Uterus (tissue), 4 donors: ENCODE measurements around the gene SLC7A4. TPM values are rescaled to one million over a fixed set of nuclear protein-coding genes. Genes with fewer than 3 reads are reported as not detected.
"Not testable (repeated sequence)": the region's sequence is repeated elsewhere in the genome, so short reads cannot be mapped to it uniquely, and the experiment has no call there.

Experiments
- DNase-seq, 2 donors: peaks; one replicate each; pipeline ENCODE4 v3.0.0-alpha.2; 2019 to 2020
- H3K27ac ChIP-seq, 2 donors: fragments of 200-600 bp; sonication (generic); 1 replicate in 1 of 2; 2 replicates in 1 of 2; pipeline ENCODE4 v1.5.1; 2016 to 2018
- H3K27me3 ChIP-seq, 2 donors: fragments of 200-600 bp; sonication (generic); one replicate each; pipeline ENCODE4 v1.5.1; 2018 to 2019; ENCODE audit warnings: control low read depth in 1 of 2
- H3K36me3 ChIP-seq, 2 donors: fragments of 200-600 bp; sonication (generic); one replicate each; pipeline ENCODE4 v1.5.1; 2019; ENCODE audit warnings: control low read depth in 1 of 2
- H3K4me1 ChIP-seq, 2 donors: fragments of 200-600 bp; sonication (generic); one replicate each; pipeline ENCODE4 v1.5.1; 2018 to 2019; ENCODE audit warnings: control low read depth in 1 of 2
- H3K4me3 ChIP-seq, 2 donors: fragments of 200-600 bp; sonication (generic); 1 replicate in 1 of 2; 2 replicates in 1 of 2; pipeline ENCODE4 v1.5.1; 2018 to 2019; ENCODE audit warnings: mild to moderate bottlenecking in 1 of 2
- H3K9me3 ChIP-seq, 2 donors: fragments of 200-600 bp; sonication (generic); one replicate each; pipeline ENCODE4 v1.5.1; 2019; ENCODE audit warnings: control low read depth in 1 of 2
- POLR2A ChIP-seq, 2 donors: fragments of 450-650 bp; IDR thresholded peaks; one replicate each; pipeline ENCODE4 v1.6.1; 2016; ENCODE audit warnings: antibody characterized with exemption in 2 of 2, mild to moderate bottlenecking in 1 of 2, moderate library complexity in 1 of 2
- intact Hi-C: fragments of 100-400 bp; cut with DNase I; formaldehyde crosslinking; loops from one replicate; pipeline ENCODE4 v1.15.1; 2023; ENCODE audit warnings: low total_unique reads
- total RNA-seq, 4 donors: library from RNA; depleted of rRNA in 3 of 4; stranded (reverse); fragments of >200 nt in 3 of 4; gene quantifications; one replicate each; pipeline versions ENCODE4 v1.1.0 to v1.2.4, GENCODE V29; 2014 to 2023
- TF ChIP-seq, protein P1 (sequence below), 4 experiments: fragments of 200-600 bp in 2 of 4; fragments of 450-650 bp in 2 of 4; sonication (generic) in 2 of 4; IDR thresholded peaks; one replicate each; pipeline ENCODE4 v1.5.1; 2016 to 2019; ENCODE audit warnings: antibody characterized with exemption in 4 of 4, mild to moderate bottlenecking in 2 of 4, moderate library complexity in 1 of 4
- donor health status: DM: yes; HTN: yes; CAD: no.

The SLC7A4 gene
- total RNA-seq, 4 donors from 2014 or later = 0.35 to 7.9 (median 0.43) TPM; not detected in 1

DNA sequence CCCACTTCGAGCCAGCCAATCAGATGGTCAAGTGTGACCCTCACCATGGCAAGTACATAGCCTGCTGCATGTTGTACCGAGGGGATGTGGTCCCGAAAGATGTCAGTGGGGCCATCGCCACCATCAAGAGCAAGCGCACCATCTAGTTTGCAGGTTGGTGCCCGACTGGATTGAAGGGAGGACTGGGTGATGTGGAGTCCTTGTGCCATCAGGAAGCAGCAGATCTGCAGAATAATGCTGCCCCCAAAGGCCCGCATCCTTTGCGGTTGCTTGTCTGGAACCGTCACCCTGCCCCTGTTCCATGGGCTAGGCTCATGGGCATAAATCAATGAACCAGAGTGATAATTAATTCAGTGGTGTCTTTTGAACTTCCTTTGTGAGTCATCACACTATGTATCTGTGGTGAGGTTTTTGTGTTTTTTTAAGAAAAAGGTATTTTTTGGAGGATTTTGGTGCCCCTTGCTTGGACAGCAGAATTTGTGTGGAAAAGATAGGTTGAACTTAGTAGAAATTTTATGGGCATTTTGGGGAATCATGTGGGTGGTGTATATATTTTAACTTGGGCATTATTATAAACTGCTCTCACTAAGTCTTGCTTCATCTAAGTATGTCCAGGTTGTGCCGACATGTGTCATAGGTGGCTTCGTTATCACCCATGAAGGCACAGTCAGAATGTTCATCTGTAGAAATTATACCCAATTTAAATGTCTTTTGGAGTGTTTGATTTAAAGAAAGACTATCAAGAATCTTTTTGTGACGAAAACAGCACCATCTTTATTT is 35.7 kb upstream of the SLC7A4 start:
- intact Hi-C loops = no loop called here
- no peak for DNase-seq
- no peak overlapping the region for H3K4me3 ChIP-seq

DNA sequence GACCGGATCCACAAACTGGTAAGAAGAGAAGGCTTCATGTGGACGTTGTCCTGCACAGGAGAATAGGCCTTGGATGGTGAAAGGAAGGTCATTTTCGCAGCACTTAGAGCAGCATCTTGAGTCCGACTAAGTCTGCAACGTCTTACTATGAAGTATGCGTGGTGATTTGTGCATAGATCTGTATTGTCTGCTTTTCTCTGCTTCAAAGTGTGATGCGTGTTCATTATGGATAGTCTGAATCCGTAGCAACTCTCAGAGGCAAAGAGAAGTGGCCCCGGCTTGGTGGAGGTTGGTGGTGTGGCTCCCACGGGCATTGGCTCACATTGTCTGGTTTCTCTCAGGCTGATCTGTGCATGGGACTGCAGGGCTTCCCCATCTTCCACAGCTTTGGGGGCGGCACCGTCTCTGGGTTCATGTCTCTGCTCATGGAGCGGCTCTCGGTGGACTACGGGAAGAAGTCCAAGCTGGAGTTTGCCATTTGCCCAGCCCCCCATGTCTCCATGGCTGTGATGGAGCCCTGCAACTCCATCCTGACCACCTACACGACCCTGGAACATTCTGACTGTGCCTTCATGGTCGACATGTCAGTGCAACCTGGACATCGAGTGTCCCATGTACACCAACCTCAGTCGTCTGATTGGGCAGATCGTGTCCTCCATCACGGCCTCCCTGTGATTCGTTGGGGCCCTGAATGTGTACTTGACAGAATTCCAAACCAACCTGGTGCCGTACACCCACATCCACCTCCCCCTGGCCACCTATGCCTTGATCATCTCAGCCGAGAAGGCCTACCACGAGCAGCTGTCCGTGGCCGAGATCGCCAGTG is 34.9 kb upstream of the SLC7A4 start:
- no peak for TF ChIP-seq POLR2A (IDR thresholded peaks at IDR 0.05)
- TF ChIP-seq, protein P1, sequence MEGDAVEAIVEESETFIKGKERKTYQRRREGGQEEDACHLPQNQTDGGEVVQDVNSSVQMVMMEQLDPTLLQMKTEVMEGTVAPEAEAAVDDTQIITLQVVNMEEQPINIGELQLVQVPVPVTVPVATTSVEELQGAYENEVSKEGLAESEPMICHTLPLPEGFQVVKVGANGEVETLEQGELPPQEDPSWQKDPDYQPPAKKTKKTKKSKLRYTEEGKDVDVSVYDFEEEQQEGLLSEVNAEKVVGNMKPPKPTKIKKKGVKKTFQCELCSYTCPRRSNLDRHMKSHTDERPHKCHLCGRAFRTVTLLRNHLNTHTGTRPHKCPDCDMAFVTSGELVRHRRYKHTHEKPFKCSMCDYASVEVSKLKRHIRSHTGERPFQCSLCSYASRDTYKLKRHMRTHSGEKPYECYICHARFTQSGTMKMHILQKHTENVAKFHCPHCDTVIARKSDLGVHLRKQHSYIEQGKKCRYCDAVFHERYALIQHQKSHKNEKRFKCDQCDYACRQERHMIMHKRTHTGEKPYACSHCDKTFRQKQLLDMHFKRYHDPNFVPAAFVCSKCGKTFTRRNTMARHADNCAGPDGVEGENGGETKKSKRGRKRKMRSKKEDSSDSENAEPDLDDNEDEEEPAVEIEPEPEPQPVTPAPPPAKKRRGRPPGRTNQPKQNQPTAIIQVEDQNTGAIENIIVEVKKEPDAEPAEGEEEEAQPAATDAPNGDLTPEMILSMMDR (IDR thresholded peaks at IDR 0.05) = no peak
- Histone ChIP-seq H3K27ac (no peak overlapping the region), H3K4me1 (no peaks in the 10 kb centered on the region), H3K9me3 (no peaks in the 10 kb centered on the region), H3K27me3 (no peaks in the 10 kb centered on the region), H3K4me3 (no peak overlapping the region), H3K36me3 (no peaks in the 10 kb centered on the region)
- DNase-seq = no peak
- intact Hi-C loops = no loop called here

More for the DNA sequence above, 35.7 kb upstream of the SLC7A4 start:
- Histone ChIP-seq H3K4me1 (no peaks in the 10 kb centered on the region), H3K9me3 (no peaks in the 10 kb centered on the region), H3K27ac (no peak overlapping the region), H3K27me3 (no peaks in the 10 kb centered on the region), H3K36me3 (no peaks in the 10 kb centered on the region)
- no peak for TF ChIP-seq POLR2A (IDR thresholded peaks at IDR 0.05)
- TF ChIP-seq, protein P1 (IDR thresholded peaks at IDR 0.05) = no peak

DNA sequence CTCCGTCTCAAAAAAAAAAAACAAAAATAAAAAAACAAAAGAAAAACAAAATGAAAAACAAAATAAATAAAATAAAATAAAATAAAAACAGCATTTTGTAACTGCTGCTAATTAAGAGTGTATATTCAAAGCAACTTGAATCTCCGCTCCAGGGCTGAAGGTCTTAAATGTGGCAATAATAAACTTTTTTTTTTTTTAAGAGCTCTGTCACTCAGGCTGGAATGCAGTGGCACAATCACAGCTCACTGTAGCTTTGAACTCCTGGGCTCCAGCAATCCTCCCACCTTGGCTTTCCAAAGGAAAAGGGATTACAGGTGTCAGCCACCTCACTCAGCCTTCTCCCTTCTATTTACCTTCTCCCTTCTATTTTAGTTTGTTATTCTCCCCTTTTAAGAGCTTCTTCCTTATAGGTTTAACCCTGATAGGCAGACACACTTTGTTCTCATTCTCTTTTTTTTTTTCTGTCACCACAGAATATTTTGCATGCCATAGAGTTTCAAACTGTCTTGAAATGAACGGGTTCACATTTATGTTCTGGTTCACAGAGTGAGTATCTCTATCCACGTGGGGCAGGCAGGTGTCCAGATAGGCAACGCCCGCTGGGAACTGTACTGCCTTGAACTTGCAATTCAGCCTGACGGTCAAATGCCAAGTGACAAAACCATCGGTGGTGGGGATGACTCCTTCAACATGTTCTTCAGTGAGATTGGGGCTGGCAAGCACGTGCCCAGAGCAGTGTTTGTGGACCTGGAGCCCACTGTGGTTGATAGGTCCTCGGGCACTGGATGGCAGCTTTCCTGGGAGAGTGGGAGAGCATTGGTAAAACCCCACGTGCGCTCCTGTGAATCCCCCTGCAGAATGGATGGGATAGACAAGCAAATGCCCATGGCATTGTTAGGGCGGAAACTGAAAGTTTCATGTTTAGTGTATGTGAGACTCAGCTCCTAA is 32.8 kb upstream of the SLC7A4 start:
- no peak overlapping the region for H3K4me3 ChIP-seq
- TF ChIP-seq, protein P1 (IDR thresholded peaks at IDR 0.05) = no peak
- DNase-seq = no peak
- no peaks in the 10 kb centered on the region for H3K36me3 ChIP-seq
- no peak overlapping the region for H3K27ac ChIP-seq
- intact Hi-C loops = no loop called here
- H3K4me1 ChIP-seq = no peaks in the 10 kb centered on the region
- no peaks in the 10 kb centered on the region for H3K27me3 ChIP-seq
- H3K9me3 ChIP-seq = no peaks in the 10 kb centered on the region

DNA sequence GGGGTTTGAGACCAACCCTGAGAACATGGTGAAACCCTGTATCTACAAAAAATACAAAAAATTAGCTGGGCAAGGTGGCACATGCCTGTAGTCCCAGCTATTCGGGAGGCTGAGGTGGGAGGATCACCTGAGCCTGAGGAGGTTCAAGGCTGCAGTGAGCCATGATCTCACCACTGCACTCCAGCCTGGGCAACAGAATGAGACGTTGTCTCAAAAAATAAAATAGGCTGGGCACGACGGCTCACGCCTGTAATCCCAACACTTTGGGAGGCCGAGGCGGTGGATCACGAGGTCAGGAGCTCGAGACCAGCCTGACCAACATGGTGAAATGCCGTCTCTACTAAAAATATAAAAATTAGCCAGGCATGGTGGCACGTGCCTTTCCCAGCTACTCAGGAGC is 32.1 kb upstream of the SLC7A4 start:
- DNase-seq, H3K4me3 ChIP-seq, H3K9me3 ChIP-seq, H3K27ac ChIP-seq, intact Hi-C loops, H3K4me1 ChIP-seq, H3K36me3 ChIP-seq, H3K27me3 ChIP-seq: not testable (repeated sequence)

DNA sequence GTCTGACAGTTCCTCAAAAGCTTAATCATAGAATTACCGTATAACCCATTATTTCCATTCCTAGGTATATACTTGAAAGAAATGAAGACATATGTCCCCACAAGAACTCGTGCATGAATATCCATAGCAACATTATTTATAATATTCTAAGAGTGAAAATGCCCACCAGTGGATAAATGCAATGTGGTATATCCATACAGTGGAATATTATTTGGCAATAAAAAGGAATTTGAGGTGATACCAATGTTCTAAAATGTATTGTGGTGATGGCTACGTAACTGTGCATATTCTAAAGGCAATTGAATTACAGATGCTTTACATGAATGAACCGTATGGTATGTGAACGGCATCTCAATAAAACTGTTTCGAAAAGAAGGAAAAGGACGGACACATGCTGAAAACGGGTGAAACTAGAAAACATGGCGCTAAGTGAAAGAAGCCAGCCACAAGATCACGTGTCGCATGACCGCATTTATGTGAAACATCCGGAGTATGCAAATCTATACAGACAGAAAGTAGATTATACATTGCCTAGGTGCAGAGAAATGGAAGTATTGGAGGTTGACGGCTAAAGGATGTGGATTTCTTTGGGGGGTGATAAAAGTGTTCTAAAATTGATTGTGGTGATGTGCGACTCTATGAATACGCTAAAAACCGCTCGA is 29.4 kb upstream of the SLC7A4 start:
- H3K9me3 ChIP-seq, DNase-seq, H3K27ac ChIP-seq, H3K36me3 ChIP-seq, H3K27me3 ChIP-seq, intact Hi-C loops, H3K4me3 ChIP-seq, H3K4me1 ChIP-seq: not testable (repeated sequence)

DNA sequence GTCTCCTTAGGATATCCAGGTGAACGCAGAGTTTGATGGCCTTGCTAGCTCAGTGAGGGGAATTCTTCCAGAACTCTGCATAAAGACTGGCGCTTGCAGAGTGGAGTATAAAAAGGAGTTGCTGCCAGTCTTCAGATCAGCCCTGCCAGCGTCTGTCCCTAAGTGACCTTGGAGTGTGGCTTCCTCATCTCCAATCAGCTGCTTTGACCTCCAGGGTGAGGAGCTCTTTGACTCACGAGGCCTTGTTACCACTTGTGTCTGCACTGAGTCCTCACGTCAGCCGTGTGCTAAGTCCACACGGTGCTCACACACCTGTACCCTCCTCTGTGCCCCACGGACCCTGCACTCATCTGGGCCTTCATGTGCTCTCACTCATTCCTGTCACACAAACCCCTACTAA is 28.0 kb upstream of the SLC7A4 start:
- H3K36me3 ChIP-seq, intact Hi-C loops, H3K9me3 ChIP-seq, H3K27me3 ChIP-seq, H3K4me3 ChIP-seq, H3K27ac ChIP-seq, DNase-seq, H3K4me1 ChIP-seq: not testable (repeated sequence)
